ENCODE data around the gene NDUFAB1. TPM values are rescaled to one million over a fixed set of nuclear protein-coding genes. Genes with fewer than 3 reads are reported as not detected.

The NDUFAB1 gene
- total and polyA plus RNA-seq, 2 of the 13 experiments (the other 11 are each of a cell fraction or from before 2014, with no cell fraction given) = 221 to 601 TPM

GRCh38 chr16:23595951-23596720 lies at the start of gene NDUFAB1 (continued):
- TF ChIP-seq PRDM15 (CRISPR knock-in tag; IDR thresholded peaks at IDR 0.05) (peak; percentile 69; the same call in 1 of the 2 replicates), MZF1 (CRISPR knock-in tag; IDR thresholded peaks at IDR 0.05; ENCODE audit: borderline replicate concordance) (no peak), NRL (CRISPR knock-in tag; IDR thresholded peaks at IDR 0.05; ENCODE audit: borderline replicate concordance) (peak; percentile 98), SRF (IDR thresholded peaks at IDR 0.05; ENCODE audit: low read depth, low read length) (0 out of 2 replicates have a peak, but pooled peaks have one; percentile 23), PAXIP1 (CRISPR knock-in tag; conservative IDR thresholded peaks at IDR 0.05) (peak; percentile 69), KAT7 (CRISPR knock-in tag; IDR thresholded peaks at IDR 0.05; ENCODE audit: borderline replicate concordance) (peak; percentile 98), ZNF367 (CRISPR knock-in tag; IDR thresholded peaks at IDR 0.05; ENCODE audit: borderline replicate concordance) (no peak), FOXO1 (CRISPR knock-in tag; IDR thresholded peaks at IDR 0.05) (peak; percentile 87), ZNF570 (CRISPR knock-in tag; IDR thresholded peaks at IDR 0.05; ENCODE audit: borderline replicate concordance) (no peak; the same call in 1 of the 2 replicates), ZBTB7B (CRISPR knock-in tag; IDR thresholded peaks at IDR 0.05) (0 out of 2 replicates have a peak, but pooled peaks have one; percentile 43), FOXA3 (CRISPR knock-in tag; IDR thresholded peaks at IDR 0.05) (peak; percentile 84), SMYD3 (CRISPR knock-in tag; IDR thresholded peaks at IDR 0.05) (no peak; the same call in 1 of the 2 replicates), THAP9 (CRISPR knock-in tag; IDR thresholded peaks at IDR 0.05; ENCODE audit: borderline replicate concordance) (0 out of 2 replicates have a peak, but pooled peaks have one; percentile 72), TEAD3 (CRISPR knock-in tag; optimal IDR thresholded peaks at IDR 0.05; ENCODE audit: borderline replicate concordance) (peak; percentile 86), ZNF569 (CRISPR knock-in tag; IDR thresholded peaks at IDR 0.05; ENCODE audit: borderline replicate concordance) (peak; percentile 68; the same call in 1 of the 2 replicates), HMG20B (CRISPR knock-in tag; conservative IDR thresholded peaks at IDR 0.05) (peak; percentile 37; the same call in 1 of the 2 replicates), ZNF841 (CRISPR knock-in tag; IDR thresholded peaks at IDR 0.05; ENCODE audit: borderline replicate concordance) (no peak)

All from HepG2 (cell line).